Measurements from ENCODE around the gene TFF2.

Gene TFF2

DNA sequence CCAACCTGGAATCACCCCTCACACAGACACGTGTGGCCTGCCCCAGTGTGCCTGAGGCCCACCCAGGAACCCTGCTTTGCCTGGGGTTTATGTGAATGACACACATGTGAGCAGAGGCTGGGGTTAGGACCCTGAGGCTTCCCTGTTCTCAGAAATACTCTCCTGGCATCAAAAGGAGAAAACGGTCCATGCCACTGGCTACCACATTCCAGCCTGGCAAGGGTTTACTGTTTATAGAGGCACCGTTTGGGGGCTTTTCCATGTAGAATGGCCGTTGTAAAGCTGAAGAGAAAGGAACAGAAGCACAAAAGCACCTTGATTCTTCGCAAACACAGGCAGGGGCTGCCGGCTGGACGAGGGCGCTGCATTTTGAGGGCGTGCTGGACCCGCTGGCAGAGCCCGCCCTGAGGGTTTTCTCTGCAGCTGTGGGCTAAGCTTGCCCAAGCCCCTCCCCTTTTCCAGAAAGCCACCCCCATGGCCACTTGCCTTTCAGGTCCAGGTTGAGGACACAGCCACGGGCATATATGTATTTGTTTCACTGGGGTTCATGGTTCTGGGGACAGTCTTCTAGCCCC, 48.6 kb downstream of the TFF2 start:
- no peak for DNase-seq

DNA sequence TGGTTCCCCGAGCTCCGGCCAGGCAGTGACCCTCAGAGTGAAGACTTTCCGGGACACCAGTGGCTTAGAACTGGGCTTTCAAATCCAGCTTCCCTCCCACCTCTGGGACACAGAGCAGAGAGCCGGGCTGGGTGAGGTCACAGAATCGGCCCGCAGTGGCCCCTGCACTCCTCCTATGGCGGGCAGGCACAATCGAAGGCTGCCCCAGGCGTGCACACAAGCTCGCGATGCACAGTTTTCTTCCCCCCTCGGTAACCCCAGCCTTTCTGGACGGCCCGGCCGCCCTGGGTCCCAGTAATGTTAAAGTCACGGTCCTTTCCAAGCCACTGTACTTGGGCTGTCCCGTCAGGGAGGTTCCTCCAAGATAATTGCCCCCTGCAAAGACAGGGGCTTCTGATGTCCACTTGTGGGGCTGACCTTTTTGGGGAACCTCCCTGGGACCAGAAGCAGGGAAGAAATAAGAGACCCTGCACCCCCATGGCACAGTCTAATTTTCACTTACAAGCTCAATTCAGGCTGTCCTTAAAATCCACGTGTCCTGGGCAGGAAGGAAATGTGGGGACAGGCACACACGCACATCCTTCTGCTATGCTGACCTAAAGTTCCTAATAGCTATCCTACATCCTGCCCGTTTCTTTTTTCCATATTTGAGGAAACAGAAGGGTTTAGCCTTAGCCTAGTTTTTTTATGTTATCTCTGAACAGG, 49.3 kb downstream of the TFF2 start:
- no peak for DNase-seq

DNA sequence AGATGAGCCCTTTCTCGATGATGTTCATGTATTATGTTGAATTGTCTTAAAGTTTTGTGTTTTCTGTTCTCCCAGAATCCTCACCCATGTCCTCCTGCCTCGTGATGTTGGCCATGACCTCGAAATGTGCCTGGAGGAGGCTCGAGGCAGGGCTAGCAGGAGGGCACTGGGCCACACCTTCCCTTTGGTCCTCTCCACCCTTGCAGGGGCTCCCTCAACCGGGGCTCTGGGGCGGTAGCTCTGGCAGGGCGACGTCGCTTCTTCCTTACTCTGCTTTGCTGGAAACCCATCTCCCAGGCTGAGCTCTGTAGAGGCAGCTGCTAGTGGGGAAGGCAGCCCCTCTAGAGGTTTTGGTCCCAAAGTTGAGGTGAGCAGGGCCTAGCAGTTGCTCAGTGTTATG, 49.8 kb downstream of the TFF2 start:
- DNase-seq: no peak

DNA sequence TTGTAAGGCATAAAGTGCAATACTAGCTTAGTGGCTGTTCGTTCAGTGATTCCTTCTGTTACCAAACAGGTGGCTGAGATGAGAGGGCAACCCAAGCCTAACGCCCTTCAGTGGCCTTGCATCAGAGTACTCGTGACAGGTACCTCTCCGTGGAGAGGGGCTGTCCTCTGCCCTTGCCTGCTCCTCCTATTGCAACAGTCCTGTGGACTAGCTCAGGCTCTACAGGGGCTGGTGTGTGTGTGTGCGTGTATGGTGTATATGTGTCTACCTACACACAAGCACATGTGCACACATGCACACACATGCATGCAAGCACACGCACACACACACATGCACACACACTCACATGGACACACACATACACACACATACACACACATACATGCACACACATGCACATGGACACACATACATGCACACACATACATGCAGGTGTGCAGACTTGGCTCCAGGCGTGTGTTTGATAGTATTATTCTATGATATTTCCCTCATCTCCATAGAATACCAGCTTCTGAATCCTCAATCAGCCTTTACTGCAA, 50.7 kb downstream of the TFF2 start:
- no peak for DNase-seq

DNA sequence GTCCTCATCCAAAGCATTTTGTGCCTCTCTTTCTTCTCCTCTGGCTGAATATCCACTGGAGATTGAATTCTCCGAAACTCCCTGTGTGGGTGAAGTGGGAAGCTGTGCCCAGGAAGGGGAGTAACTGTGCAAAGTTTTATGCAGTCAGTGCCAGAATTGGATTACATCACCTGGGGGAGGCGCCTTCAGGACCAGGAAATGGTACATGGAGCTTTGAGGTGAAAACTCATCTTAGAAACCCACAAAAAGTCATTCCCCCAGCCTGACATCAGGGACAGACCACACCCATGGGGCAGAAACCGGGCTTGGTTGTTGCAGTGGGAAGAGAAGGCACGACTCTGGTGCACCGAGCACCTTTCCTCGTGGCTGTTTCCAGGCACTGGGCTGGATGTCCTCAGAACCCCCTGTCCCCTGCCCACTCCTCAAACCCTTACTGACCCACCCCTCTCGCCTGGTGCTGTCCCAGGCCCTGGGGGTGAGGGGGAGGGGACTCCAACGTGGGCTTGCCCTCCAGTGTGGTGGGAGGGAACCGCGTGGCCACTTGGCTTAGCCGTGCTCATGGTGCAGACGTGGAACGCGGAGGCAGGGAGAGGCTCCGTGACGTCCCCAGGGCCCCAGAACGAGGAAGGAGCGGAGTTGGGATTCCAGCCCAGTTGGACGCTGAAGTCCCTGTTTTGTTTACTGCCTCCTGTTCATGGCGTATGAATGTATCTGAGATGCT, 51.3 kb downstream of the TFF2 start:
- no peak for DNase-seq

DNA sequence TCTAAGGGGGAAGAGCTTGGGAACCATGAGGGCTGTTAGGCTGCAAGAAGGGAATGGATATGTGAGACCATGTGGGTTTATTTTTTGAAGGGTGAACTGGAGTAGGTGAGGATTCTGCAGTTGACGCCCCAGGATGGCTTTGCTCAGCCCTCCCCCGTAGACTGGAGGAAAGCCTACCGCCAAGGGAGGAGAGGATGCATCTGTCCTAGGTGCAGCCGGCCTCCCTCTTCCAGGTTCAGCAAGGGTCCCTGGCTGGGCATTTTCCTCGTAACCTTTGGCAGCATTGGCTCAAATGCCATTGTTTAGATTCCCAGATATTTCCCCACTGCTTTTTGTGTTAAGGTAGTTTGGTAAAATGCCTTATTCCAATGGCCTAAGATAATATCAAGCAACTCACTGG, 52.1 kb downstream of the TFF2 start:
- DNase-seq: no peak

DNA sequence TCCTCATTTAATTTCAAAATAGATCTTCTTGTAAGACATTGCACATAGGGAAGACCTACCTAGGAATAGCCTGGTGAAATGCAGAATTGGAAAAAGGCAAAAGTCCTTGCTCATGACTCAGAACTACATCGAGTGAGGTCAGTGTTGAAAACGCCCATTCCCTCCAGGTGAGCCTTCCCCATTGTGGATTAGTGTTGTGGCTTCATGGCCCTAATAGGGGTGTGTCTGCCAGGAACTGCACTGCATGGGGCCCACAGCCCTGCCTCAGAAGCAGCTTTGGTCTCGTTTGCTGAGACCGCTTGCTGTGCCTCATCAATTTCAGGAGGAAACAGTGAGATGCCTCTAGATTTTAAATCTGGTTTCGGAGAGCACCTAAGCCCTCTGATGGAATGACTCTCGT, 52.6 kb downstream of the TFF2 start:
- DNase-seq: no peak

DNA sequence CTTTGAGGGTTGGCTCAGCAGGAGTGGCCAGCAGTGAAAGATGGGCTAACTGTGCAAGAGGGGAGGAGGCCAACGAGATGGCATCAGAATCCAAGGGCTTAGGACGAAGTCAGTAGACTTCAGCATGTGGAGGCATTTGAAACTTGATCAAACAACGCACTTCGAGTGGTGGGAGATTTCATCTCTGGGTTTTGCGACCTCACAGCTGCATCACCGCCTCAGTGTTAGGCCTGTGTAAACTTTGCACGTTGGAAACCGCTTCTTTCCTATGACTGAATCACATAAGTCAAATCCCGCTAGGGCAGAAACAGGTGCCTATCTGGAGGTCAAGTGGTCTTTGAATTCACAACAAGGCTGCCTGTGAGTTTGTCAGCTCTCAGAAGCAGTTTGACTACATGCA, 53.4 kb downstream of the TFF2 start:
- no peak for DNase-seq

DNA sequence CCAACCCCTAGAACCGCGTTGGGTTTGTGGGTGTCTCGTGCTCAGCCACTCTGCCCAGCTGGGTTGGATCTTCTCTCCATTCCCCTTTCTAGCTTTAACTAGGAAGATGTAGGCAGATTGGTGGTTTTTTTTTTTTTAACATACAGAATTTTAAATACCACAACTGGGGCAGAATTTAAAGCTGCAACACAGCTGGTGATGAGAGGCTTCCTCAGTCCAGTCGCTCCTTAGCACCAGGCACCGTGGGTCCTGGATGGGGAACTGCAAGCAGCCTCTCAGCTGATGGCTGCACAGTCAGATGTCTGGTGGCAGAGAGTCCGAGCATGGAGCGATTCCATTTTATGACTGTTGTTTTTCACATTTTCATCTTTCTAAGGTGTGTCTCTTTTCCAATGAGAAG, 54.3 kb downstream of the TFF2 start:
- no peak for DNase-seq
